K562 (cell line): Measurements from ENCODE around the gene GADD45GIP1. TPM values are rescaled to one million over a fixed set of nuclear protein-coding genes. Genes with fewer than 3 reads are reported as not detected.

ENCODE experiments used
- ATAC-seq: fragments of 200-7000 bp; cut with Tn5 transposase; 3 replicates; pipeline ENCODE4 v1.9.1; 2020; ENCODE audit warnings: moderate library complexity
- BruUV-seq: library from RNA; stranded (reverse); fragments of 400-500 nt; replicated peaks from 2 replicates; lab custom pipeline; 2021; lab: Mats Ljungman, UMichigan
- CTCF ChIA-PET: fragments of 300-600 bp; formaldehyde crosslinking; extraction: SDS; loops from one replicate; lab custom pipeline; 2021; ENCODE audit warnings: low intra/inter-chr PET ratio; lab: Yijun Ruan, JAX
- POLR2A ChIA-PET: fragments of 300-600, 350-650 bp; sonication (Branson Sonifier 250); formaldehyde crosslinking; extraction: SDS; loops from one replicate; lab custom pipeline; 2021; ENCODE audit warnings: antibody characterized with exemption, inconsistent platforms; lab: Yijun Ruan, JAX
- DNase-seq, 4 experiments: peaks; one replicate each; pipeline versions ENCODE4 v3.0.0 to v3.0.0-alpha.2; 2011 to 2018; ENCODE audit warnings: low spot score in 3 of 4, mixed read lengths in 3 of 4; ENCODE audit errors: extremely low read depth in 1 of 4
- FAIRE-seq: peaks from 2 replicates; lab custom pipeline; 2011; peaks lifted over from hg19 to GRCh38; lab: Jason Lieb, UNC
- H2AFZ ChIP-seq: 2 replicates; pipeline ENCODE4 v1.6.0; 2011; ENCODE audit warnings: low read depth, low read length, control low read depth, inconsistent platforms
- H3K27ac ChIP-seq: fragments of 200-600 bp; 3 replicates; pipeline ENCODE4 v1.8.0; 2011; ENCODE audit warnings: low read depth, mild to moderate bottlenecking, control low read depth, inconsistent platforms, low read length, moderate library complexity, mixed read lengths; ENCODE audit errors: extremely low read depth
- H3K27me3 ChIP-seq, 2 experiments: fragments of 300-600 bp in 1 of 2; 2 replicates in 1 of 2; 3 replicates in 1 of 2; pipeline versions ENCODE4 v1.6.0 to v1.8.0; 2011; ENCODE audit warnings: inconsistent platforms in 2 of 2, low read length in 2 of 2, mild to moderate bottlenecking in 1 of 2, mixed read lengths in 1 of 2, moderate library complexity in 1 of 2; ENCODE audit not compliant: control insufficient read depth in 2 of 2, insufficient read depth in 2 of 2
- H3K36me3 ChIP-seq: fragments of 300-600 bp; 3 replicates; pipeline ENCODE4 v1.8.0; 2011; ENCODE audit warnings: mild to moderate bottlenecking, low read length, inconsistent platforms; ENCODE audit not compliant: control insufficient read depth, insufficient read depth
- H3K4me1 ChIP-seq, 2 experiments: fragments of 200-600 bp in 1 of 2; replicated peaks in 1 of 2; 2 replicates in 1 of 2; 3 replicates in 1 of 2; pipeline versions ENCODE4 v1.5.1 to v1.8.0; 2011; ENCODE audit warnings: inconsistent platforms in 2 of 2, low read length in 2 of 2, mild to moderate bottlenecking in 1 of 2, mixed read lengths in 1 of 2, moderate library complexity in 1 of 2; ENCODE audit not compliant: control insufficient read depth in 2 of 2, insufficient read depth in 2 of 2
- H3K4me2 ChIP-seq: 2 replicates; pipeline ENCODE4 v1.6.1; 2011; ENCODE audit warnings: low read length, control low read depth, inconsistent platforms, mixed read lengths; ENCODE audit not compliant: insufficient read depth
- H3K4me3 ChIP-seq: fragments of 200-600 bp; sonication (generic), shearing (Covaris generic); 2 replicates; pipeline ENCODE4 v1.5.1; 2016; ENCODE audit warnings: control low read depth, inconsistent platforms
- H3K79me2 ChIP-seq: fragments of 200-600 bp; 3 replicates; pipeline ENCODE4 v1.8.0; 2011; ENCODE audit warnings: low read length, inconsistent platforms; ENCODE audit not compliant: control insufficient read depth, insufficient read depth
- H3K9ac ChIP-seq, 2 experiments: 2 replicates each; pipeline versions ENCODE4 v1.6.0 to v1.6.1; 2011; ENCODE audit warnings: low read depth in 2 of 2, low read length in 2 of 2, control low read depth in 1 of 2, inconsistent platforms in 1 of 2, mild to moderate bottlenecking in 1 of 2, mixed read lengths in 1 of 2; ENCODE audit not compliant: insufficient read depth in 1 of 2
- H3K9me1 ChIP-seq: one replicate; pipeline ENCODE4 v1.6.0; 2011; ENCODE audit warnings: inconsistent platforms, mild to moderate bottlenecking, low read length, moderate library complexity; ENCODE audit not compliant: control insufficient read depth, insufficient read depth
- H3K9me3 ChIP-seq: replicated peaks from 2 replicates; pipeline ENCODE4 v1.5.1; 2011; ENCODE audit warnings: low read depth, low read length, inconsistent platforms; ENCODE audit not compliant: control insufficient read depth, insufficient read depth
- H4K20me1 ChIP-seq: replicated peaks from 2 replicates; pipeline ENCODE4 v1.6.1; 2011; ENCODE audit warnings: low read length, inconsistent platforms, mixed read lengths; ENCODE audit not compliant: control insufficient read depth, insufficient read depth
- ARID1B ChIP-seq: fragments of 450-650 bp; IDR thresholded peaks from 2 replicates; pipeline ENCODE4 v1.6.1; 2016; ENCODE audit warnings: antibody characterized with exemption, mild to moderate bottlenecking, inconsistent platforms
- DNMT1 ChIP-seq: fragments of 450-650 bp; IDR thresholded peaks from 2 replicates; pipeline ENCODE4 v1.6.1; 2016; ENCODE audit warnings: antibody characterized with exemption, mild to moderate bottlenecking
- EHMT2 ChIP-seq: fragments of 450-650 bp; IDR thresholded peaks from 2 replicates; pipeline ENCODE4 v1.6.1; 2018; ENCODE audit warnings: antibody characterized with exemption
- KLF1 ChIP-seq: fragments of 450-650 bp; IDR thresholded peaks from 2 replicates; pipeline ENCODE4 v1.6.1; 2016; ENCODE audit warnings: missing genetic modification characterization, missing compliant biosample characterization
- PRMT5 ChIP-seq: sonication (generic); formaldehyde crosslinking; IDR thresholded peaks from 2 replicates; pipeline ENCODE4 v1.5.0; 2020; ENCODE audit warnings: missing genetic modification reagents
- TRIM24 ChIP-seq, 2 experiments: fragments of 450-650 bp; IDR thresholded peaks; 2 replicates each; pipeline ENCODE4 v1.6.1; 2016
- TSC22D4 ChIP-seq: fragments of 450-650 bp; IDR thresholded peaks from 2 replicates; pipeline ENCODE4 v1.6.1; 2016; ENCODE audit warnings: missing genetic modification characterization, missing biosample characterization, control low read depth
- U2AF1 ChIP-seq: fragments of 200-400 bp; formaldehyde crosslinking; optimal IDR thresholded peaks from 2 replicates; pipeline ENCODE3; 2017; ENCODE audit warnings: mild to moderate bottlenecking, low read depth, low read length, moderate library complexity
- ZFP91 ChIP-seq: sonication (generic); formaldehyde crosslinking; IDR thresholded peaks from 2 replicates; pipeline ENCODE4 v1.8.0; 2022; ENCODE audit warnings: mild to moderate bottlenecking, missing genetic modification reagents
- ZNF23 ChIP-seq: fragments of 250-450 bp; sonication (Bioruptor Pico); IDR thresholded peaks from 2 replicates; pipeline ENCODE4 v1.4.0; 2020; ENCODE audit warnings: mild to moderate bottlenecking
- ZNF354B ChIP-seq: fragments of 250-450 bp; sonication (Bioruptor Pico); IDR thresholded peaks from 2 replicates; pipeline ENCODE4 v1.4.0; 2020
- ZNF584 ChIP-seq: fragments of 200-800 bp; sonication (Bioruptor generic); IDR thresholded peaks from 2 replicates; pipeline ENCODE4 v1.6.1; 2016; ENCODE audit warnings: low read depth, mild to moderate bottlenecking, missing genetic modification characterization, missing compliant biosample characterization
- WGBS: fragments of 100-300 bp; shearing (Covaris generic); methylation state at CpG from one replicate; pipeline ENCODE4 v1.1.6; 2016; ENCODE audit warnings: low coverage, mixed read lengths; ENCODE audit not compliant: insufficient coverage; ENCODE audit errors: missing lambda C conversion rate; 5-methylcytosine and 5-hydroxymethylcytosine counted together
- in situ Hi-C: fragments of 300-500 bp; cut with MboI; formaldehyde crosslinking; loops from 4 replicates; pipeline ENCODE4 v1.15.0; 2018; ENCODE audit warnings: inconsistent platforms, mixed read lengths
- intact Hi-C: fragments of 100-400 bp; cut with micrococcal nuclease; formaldehyde crosslinking; loops from 2 replicates; pipeline ENCODE4 v1.14.2; 2022
- polyA plus RNA-seq, 8 experiments: library from polyadenylated mRNA; depleted of rRNA in 4 of 8; stranded (reverse) in 5 of 8; unstranded in 3 of 8; fragments of >200 nt; fragmentation: Nextera tagmentation in 2 of 8; fragmentation: Illumina TruSeq in 1 of 8; extraction: Ambion mirVana in 2 of 8; extraction: Trizol in 1 of 8; gene quantifications; 2 replicates each; pipeline versions ENCODE4 v1.2.1 to v1.2.3, GENCODE V29; 2011 to 2014; ENCODE audit warnings: inconsistent platforms in 1 of 8, missing spikeins in 1 of 8
- total RNA-seq, 7 experiments: library from RNA; depleted of rRNA in 6 of 7; stranded (reverse); fragments of >200 nt in 6 of 7; fragmentation: Illumina TruSeq in 2 of 7; extraction: Trizol in 2 of 7; gene quantifications; 2 replicates each; pipeline versions ENCODE4 v1.2.1 to v1.2.3, GENCODE V29; 2011 to 2021; ENCODE audit warnings: low replicate concordance in 1 of 7
- TF ChIP-seq, protein P1 (sequence below): fragments of 250-450 bp; sonication (Bioruptor Pico); IDR thresholded peaks from 2 replicates; pipeline ENCODE4 v1.9.0; 2021; ENCODE audit warnings: mild to moderate bottlenecking, inconsistent platforms
- TF ChIP-seq, protein P2 (sequence below): fragments of 450-650 bp; IDR thresholded peaks from 2 replicates; pipeline ENCODE4 v1.6.1; 2016; ENCODE audit warnings: borderline replicate concordance

GADD45GIP1 gene
- total and polyA plus RNA-seq, 9 of the 15 experiments (the other 6 are each of a cell fraction or from before 2014, with no cell fraction given): 5.1 to 161 (median 29.2) TPM

- peak; percentile 67 for FAIRE-seq
- Histone ChIP-seq H3K9me1 (no peaks in the 10 kb centered on the region), H2AFZ (peak overlapping the region; percentile 80; the same call in 1 of the 2 replicates), H3K4me1 (peaks cover 21 to 47% of the 10 kb centered on the region in 2 experiments; a peak in 4 of 5 replicates), H3K9ac (no peak overlapping the region; a peak in 1 of 4 replicates), H3K4me3 (no peak overlapping the region), H3K9me3 (no peaks in the 10 kb centered on the region), H3K4me2 (no peak overlapping the region), H3K36me3 (no peaks in the 10 kb centered on the region), H3K27ac (no peak overlapping the region; the same call in 1 of the 3 replicates), H3K79me2 (no peaks in the 10 kb centered on the region), H4K20me1 (no peaks in the 10 kb centered on the region), H3K27me3 (no peaks in the 10 kb centered on the region)
- in situ Hi-C loops (no loop called here), intact Hi-C loops (no loop called here)
- no TSS peak for BruUV-seq
- CTCF ChIA-PET: interaction anchor here (0.8 to 2.2 kb wide), 3 partner anchors 52 to 111 kb away, joined by 3 to 10 read pairs (median 4); no protein-coding TSS in a partner anchor
- WGBS: 69% methylated on average over 3 of the region's 3 CpGs
- POLR2A ChIA-PET: no interaction called here
- no peak for ATAC-seq
- no peak for DNase-seq
- TF ChIP-seq ZNF354B (CRISPR knock-in tag) (no peak), KLF1 (tag) (no peak), ZFP91 (CRISPR knock-in tag) (no peak), TSC22D4 (peak; percentile 92; the same call in 1 of the 2 replicates), EHMT2 (peak; percentile 57), U2AF1 (no peak), ZNF23 (CRISPR knock-in tag) (no peak), DNMT1 (no peak), ZNF584 (no peak), ARID1B (no peak), TRIM24 (IDR thresholded peaks at IDR 0.05) (peak in 1 of 2 experiments; percentile 7; a peak in 1 of 4 replicates), PRMT5 (CRISPR knock-in tag) (no peak)
- TF ChIP-seq, protein P1, sequence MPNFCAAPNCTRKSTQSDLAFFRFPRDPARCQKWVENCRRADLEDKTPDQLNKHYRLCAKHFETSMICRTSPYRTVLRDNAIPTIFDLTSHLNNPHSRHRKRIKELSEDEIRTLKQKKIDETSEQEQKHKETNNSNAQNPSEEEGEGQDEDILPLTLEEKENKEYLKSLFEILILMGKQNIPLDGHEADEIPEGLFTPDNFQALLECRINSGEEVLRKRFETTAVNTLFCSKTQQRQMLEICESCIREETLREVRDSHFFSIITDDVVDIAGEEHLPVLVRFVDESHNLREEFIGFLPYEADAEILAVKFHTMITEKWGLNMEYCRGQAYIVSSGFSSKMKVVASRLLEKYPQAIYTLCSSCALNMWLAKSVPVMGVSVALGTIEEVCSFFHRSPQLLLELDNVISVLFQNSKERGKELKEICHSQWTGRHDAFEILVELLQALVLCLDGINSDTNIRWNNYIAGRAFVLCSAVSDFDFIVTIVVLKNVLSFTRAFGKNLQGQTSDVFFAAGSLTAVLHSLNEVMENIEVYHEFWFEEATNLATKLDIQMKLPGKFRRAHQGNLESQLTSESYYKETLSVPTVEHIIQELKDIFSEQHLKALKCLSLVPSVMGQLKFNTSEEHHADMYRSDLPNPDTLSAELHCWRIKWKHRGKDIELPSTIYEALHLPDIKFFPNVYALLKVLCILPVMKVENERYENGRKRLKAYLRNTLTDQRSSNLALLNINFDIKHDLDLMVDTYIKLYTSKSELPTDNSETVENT (CRISPR knock-in tag): no peak
- TF ChIP-seq, protein P2, sequence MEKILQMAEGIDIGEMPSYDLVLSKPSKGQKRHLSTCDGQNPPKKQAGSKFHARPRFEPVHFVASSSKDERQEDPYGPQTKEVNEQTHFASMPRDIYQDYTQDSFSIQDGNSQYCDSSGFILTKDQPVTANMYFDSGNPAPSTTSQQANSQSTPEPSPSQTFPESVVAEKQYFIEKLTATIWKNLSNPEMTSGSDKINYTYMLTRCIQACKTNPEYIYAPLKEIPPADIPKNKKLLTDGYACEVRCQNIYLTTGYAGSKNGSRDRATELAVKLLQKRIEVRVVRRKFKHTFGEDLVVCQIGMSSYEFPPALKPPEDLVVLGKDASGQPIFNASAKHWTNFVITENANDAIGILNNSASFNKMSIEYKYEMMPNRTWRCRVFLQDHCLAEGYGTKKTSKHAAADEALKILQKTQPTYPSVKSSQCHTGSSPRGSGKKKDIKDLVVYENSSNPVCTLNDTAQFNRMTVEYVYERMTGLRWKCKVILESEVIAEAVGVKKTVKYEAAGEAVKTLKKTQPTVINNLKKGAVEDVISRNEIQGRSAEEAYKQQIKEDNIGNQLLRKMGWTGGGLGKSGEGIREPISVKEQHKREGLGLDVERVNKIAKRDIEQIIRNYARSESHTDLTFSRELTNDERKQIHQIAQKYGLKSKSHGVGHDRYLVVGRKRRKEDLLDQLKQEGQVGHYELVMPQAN: peak; percentile 70
These were observed 27.2 kb upstream of the GADD45GIP1 start for GRCh38 chr19:12984143-12984627.
